Measurements from ENCODE around the gene PRKG1. TPM values are rescaled to one million over a fixed set of nuclear protein-coding genes. Genes with fewer than 3 reads are reported as not detected.
"Not testable (repeated sequence)": the region's sequence is repeated elsewhere in the genome, so short reads cannot be mapped to it uniquely, and the experiment has no call there.

The PRKG1 gene
- total RNA-seq, 1 donor from 2014 or later: 28.2 TPM

DNA sequence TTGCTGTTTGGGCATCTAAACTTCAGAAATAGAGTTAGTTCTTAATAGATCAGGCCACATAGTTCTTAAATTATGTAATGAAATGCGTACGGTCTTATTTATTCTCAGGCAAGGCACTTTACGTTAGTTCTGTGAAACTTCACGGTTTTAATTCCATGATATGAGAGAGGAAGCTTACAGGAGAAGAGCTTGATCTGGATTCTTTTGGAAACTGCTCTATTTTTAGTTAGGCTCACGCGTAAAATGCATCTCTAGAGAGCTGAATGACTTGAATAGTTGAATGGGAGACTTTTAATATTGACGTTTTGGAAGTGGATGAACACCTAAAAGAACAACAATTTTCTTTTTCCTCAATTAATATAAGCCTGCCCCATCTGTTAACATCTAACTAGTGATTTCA lies 71.1 kb downstream of the PRKG1 start:
- intact Hi-C loops (cut with DNase I): no loop called here
- DNase-seq (no peak), ATAC-seq (ENCODE audit: poor library complexity) (peak; percentile 51)

DNA sequence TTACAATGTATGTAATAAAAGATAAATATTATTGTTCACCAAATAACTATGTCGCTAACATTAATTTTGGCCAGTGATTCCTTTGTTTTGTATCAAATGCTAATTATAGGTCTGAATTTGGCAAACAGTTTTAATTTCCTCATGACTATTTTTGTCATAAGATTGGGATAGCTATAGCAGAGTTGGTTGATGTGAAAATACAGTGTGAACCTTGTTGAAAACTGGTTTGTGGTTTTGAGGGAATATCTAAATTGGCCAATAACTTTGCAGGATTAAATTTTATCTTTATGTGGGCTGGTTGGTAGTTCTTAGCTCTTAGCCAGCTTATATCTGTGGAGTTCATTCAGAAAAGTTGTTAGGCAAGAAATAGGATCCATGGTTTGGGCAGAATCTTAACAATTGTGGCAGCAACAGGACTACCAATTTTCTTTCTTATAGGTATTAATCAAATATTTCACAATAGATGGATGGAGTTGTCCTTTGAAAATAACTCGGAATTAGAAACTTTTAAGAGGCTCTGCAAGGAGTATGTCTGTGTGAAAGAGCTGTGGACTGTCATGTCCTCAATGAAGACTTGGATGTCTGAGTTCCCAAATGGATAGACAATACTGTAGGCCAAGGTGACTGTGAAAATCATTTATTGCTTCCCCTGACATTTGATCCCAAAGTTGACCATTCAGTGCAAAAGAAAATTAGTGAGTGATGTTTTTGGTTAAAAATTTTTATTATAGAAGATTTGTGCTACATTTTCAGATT lies 73.5 kb downstream of the PRKG1 start:
- DNase-seq: no peak
- peak; percentile 55 for ATAC-seq (ENCODE audit: poor library complexity)
- intact Hi-C loops (cut with DNase I): no loop called here

DNA sequence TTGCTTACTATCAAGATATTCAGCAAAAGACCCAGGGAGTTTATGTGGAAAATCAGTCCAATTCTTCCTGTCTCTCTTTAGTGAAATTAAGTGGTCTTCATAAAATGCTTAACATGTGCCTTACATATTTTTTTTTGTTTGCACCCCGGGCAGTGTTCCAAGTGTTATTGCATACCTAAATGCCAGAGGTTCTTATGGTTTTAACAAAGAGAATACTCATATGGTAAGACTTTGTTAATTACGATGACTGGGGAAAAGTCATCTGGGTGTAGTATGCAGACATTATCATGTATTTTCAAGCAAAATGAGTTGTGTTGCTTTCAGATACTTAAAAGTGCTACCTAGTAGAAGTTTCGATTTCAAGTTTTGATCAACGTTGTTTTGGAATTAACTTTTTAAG lies 82.6 kb downstream of the PRKG1 start:
- no peak for ATAC-seq (ENCODE audit: poor library complexity)
- DNase-seq: no peak
- intact Hi-C loops (cut with DNase I): no loop called here

DNA sequence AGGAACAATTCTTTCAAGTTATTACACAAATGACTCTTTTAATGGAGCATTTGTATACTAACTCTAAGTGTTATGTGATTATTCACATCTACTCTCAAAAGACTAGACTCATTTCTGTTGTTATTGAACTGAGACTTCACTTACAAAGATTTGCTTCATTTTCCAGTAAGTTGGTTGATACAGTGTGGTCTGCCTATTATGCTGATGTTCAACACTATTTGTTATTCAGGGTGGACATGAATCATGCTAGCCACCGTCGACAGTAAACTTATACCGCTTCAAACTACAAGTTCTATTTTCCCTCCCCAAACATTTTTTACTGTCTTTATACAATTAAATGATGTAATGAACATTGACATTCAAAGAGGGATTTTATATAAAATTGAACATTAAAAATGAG lies 84.5 kb downstream of the PRKG1 start:
- intact Hi-C loops (cut with DNase I): no loop called here
- ATAC-seq (ENCODE audit: poor library complexity): no peak
- DNase-seq: no peak

DNA sequence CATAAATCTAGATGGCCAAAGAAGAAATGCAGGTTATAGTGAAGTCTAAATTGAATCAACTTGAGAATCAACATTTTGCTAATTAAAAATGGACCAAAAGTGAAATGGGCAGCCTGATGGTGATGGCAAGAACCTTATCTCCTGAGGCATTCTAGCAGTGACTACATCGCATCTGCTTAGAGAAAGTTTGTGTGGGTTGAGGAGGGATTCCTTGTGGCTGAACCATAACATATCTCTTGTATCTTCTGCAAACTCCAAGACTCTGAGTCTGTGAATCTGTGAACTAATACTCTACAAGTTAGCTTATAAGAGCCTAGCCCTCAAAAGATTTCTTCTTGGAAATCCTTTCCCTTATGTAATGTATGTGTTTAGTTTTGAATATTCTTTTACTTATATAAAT lies 85.6 kb downstream of the PRKG1 start:
- DNase-seq (no peak), ATAC-seq (ENCODE audit: poor library complexity) (no peak)
- intact Hi-C loops (cut with DNase I): no loop called here

DNA sequence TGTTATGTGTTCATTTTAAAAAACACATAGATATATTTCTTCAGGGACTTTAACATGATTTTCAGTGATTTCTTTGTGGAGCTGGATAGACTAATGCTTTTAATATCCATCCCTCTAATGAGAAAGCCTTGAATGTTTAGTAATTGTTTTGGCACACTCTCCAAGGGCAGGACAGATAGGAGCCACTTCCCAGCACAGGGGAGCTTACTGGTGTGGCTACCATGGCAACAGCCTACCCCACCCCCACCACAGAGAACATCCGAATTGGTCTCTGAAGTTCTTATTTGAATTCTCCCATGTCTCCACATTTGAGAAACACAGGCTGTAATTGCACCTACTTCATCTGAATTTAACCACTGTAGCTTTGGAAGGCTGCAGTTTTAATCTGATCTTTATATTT lies 87.7 kb downstream of the PRKG1 start:
- intact Hi-C loops (cut with DNase I): no loop called here
- DNase-seq (peak; percentile 65), ATAC-seq (ENCODE audit: poor library complexity) (peak; percentile 98)

DNA sequence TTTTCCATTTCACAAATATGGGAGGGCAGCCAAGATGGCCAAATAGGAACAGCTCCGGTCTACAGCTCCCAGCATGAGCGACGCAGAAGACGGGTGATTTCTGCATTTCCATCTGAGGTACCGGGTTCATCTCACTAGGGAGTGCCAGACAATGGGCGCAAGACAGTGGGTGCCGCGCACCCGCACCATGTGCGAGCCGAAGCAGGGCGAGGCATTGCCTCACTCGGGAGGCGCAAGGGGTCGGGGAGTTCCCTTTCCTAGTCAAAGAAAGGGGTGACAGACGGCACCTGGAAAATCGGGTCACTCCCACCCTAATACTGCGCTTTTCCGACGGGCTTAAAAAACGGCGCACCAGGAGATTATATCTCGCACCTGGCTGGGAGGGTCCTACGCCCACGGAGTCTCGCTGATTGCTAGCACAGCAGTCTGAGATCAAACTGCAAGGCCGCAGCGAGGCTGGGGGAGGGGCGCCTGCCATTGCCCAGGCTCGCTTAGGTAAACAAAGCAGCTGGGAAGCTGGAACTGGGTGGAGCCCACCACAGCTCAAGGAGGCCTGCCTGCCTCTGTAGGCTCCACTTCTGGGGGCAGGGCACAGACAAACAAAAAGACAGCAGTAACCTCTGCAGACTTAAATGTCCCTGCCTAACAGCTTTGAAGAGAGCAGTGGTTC lies 89.2 kb downstream of the PRKG1 start:
- DNase-seq: peak; percentile 22
- ATAC-seq (ENCODE audit: poor library complexity); intact Hi-C loops (cut with DNase I): not testable (repeated sequence)

DNA sequence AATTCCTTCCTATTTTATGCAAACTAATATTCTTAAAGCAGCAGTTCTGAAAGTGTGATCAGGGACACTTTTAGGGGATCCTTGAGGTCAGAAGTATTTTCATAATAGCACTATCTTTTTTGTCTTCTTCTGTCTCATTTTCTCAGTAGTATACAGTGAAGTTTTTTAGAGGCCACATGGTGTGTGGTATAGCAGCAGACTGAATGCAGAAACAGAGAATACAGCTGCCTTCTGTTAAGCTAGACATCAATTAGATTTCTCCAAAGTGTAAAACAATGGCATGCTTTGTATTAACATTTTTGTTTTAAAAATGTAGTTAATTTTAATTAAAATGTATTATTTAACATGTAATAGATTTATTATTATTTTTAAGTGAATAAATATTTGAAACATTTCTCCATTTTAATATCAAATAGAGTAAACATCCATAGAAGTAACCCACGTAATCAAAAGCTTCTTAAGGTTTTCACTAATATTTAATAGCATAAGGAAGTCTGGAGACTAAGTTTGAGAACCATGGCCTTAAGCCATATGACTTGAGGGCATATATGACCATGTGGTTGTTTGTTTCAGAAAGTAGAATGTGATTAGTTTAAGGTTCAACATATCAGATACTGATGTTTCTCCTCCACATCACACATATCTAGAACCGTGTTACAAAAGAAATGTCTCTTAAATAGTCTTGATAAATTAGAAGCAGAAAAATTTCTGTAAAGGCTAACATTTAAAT lies 94.0 kb downstream of the PRKG1 start:
- intact Hi-C loops (cut with DNase I): no loop called here
- DNase-seq (no peak), ATAC-seq (ENCODE audit: poor library complexity) (no peak)

DNA sequence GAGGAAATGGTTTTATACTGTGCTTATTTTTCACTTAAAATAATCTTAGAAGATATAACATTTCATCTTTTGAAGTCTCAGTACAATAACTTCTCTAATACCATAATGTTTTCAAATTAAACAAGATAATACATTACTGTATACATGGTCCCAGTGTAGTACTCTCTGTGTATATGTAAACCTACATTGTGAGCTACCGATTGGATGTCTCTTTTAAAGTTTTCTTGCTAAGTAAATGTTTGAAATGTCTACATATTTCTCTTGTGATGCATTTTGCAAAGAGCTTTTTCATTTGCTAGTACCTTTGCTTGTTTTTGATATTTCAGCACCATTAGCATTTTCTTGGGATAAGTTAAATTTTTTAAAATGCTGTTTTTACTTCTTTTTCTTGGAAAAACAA lies 94.8 kb downstream of the PRKG1 start:
- DNase-seq: no peak
- intact Hi-C loops (cut with DNase I): no loop called here
- no peak for ATAC-seq (ENCODE audit: poor library complexity)

DNA sequence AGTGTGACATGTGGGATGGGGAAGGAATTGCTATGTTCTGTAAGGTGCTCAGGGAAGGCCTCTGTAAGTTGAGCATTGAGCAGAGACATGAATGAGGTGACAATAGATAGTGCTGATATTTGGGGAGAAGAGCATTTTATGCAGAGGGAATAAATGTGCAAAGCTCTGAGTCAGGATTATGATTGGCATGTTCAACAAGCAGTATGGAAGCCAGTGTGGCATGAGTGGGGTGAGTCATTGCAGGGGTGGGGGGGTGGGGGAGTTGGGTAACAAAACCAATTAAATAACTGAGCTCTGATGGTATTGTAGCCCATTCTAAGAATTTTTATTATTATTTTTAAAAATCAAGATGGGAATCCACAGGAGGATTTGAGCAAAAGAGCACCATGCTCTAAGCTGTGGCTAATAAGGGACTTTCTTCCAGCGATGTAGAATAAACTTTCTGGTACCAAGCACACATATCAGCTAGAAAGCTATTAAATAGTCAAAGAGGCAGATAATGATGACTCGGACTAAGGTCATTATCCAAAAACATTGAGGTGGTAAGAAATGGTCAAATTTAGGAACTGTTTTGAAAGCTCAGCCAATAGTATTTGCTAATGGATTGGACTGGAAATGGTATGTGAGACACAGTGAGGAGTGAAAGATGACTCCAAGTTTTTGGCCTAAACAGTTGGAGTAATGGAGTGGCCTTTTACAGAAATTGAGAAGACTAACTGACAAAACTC lies 96.4 kb downstream of the PRKG1 start:
- intact Hi-C loops (cut with DNase I): no loop called here
- DNase-seq (no peak), ATAC-seq (ENCODE audit: poor library complexity) (no peak)

DNA sequence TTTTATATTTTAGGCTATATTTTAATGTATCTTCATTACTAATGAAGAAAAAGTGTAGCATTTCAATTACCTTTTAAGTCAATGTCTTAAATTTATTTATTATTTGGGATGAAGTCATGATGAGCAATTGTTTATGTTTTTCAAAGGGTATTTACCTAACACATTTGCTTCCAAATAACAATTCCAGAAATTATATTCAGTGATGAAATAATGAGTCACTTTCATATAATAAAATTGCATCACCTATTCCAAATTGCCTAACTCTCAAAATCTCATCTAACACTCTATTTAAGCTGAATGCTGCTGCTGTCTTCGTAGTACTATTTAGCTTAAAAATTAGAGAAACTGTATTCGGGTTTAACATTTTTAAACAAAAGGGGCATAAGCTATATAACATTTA lies 97.7 kb downstream of the PRKG1 start:
- no peak for DNase-seq
- ATAC-seq (ENCODE audit: poor library complexity): peak; percentile 56
- intact Hi-C loops (cut with DNase I): no loop called here

DNA sequence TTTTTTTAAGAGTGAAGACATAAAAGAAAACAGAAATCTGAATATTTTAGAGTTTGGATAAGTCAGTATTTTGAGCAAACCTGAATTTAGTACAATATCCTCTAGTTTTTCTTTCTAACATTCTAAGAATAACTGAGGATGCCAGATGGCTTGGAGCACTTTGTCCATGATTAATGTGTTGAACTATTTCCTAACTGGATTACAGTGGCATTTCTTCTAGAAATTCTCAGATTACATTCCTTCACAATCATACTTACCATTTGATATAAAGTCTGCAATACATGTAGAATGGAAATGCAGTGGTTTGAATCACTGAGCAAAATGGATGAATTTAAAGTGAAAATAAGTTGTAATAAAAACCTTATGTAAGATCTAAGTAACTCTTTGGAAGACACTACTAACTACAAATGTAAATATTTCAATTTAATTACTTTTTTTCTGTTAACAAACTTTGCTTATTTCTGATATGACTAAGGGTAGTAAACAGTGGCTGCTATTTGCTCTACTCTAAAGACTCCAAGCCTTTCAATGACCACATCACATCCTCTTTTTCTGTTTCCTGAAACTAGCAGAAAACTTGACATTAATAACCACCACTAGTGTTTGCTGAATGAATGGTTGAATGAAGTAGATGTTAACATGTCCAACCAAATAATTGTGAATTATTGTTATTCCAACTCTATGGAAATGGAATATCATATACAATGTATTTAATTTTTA lies 102.8 kb downstream of the PRKG1 start:
- intact Hi-C loops (cut with DNase I): no loop called here
- no peak for DNase-seq

DNA sequence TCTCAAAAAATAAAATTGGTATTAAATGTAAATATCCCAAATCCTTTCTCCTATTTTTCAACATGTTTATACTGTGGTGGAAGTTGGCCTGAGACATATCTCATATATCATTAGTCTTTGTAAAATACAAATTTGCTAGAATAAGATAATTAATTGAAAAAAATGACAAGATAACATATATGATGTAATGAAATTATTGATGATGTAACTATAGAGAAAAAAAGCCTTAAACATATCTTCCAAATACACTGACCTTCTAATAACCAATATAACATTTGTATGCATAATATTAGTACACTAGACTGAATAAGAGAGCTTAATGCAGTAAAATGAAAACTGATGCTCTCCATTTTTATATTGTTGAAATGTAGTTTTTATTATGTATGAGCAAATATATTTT lies 104.3 kb downstream of the PRKG1 start:
- DNase-seq (no peak), ATAC-seq (ENCODE audit: poor library complexity) (no peak)
- intact Hi-C loops (cut with DNase I): no loop called here

More for the DNA sequence above, 102.8 kb downstream of the PRKG1 start:
- no peak for ATAC-seq (ENCODE audit: poor library complexity)

DNA sequence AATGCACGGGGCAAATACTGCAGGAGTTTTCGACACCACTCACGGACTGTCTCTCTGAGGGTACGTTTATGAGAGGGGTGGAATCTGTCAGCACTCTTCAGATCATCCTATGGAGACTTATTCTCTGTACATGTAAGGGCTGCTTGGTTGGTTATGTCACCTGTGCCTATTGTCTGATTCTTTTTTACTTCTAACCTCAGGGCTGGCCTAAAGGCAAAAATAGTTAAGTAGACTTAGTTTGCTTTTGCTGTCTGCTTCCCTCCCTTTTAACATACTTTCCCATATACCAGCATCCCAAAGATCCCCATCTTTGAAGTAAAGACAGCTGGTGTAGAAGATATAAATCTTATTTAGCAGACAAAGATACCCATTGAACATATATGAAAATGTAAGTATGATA lies 105.9 kb downstream of the PRKG1 start:
- intact Hi-C loops (cut with DNase I): no loop called here
- ATAC-seq (ENCODE audit: poor library complexity) (no peak), DNase-seq (no peak)

DNA sequence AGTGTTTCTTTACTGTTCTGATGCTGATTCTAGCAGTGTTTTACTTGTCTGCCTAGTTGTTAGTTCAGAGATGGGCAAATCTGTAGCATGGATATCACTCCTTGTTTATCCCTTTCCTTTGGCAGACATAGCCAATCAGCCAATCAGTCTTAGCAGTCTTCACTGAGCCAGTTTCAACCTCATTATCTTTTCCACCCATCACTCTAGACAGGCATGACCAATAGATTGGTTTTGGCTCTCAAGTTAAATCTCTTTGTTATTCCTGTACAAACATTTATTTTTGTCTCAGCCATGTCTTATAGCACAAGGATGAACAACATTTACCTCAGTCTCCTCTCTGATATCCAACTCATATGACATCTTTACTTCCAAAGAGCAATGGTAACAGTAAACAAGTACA lies 109.5 kb downstream of the PRKG1 start:
- DNase-seq: no peak
- intact Hi-C loops (cut with DNase I): no loop called here
- no peak for ATAC-seq (ENCODE audit: poor library complexity)

DNA sequence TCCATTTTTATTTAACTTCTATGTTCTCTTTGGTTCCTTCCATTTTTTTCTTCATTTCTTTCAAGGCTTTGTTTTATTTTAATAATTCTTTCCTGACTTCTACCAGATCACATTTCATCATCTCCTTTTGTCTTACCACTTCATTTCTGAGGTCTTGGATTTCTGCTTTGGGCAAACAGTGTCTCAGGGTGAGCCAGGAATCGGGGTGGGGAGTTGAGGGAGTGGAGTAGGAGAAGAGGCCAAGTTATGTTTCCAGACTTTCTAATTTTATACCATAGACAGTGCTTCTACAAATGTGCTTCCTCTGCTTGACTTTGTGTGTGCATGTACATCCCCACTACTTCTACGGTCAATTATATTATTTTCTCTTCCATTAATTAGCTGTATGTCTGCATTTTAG lies 112.1 kb downstream of the PRKG1 start:
- intact Hi-C loops (cut with DNase I): no loop called here
- no peak for ATAC-seq (ENCODE audit: poor library complexity)

DNA sequence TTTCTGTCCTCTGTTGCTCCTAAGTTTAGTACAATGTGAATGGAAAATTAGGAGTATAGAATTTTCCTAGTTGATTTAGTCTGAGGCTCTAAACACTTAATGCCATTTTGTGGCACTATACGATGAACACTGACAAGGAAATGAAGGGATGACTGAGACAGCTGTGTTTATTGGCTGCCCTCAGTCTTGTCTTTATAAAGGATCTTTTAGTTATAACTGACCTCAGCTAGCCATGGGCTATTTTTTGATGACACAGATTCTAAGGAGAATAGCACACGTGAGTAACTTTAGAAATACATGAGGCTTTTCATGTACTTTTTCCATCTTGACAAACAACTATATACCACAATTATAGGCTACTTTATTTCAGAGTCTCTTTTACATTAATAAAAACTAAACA lies 113.7 kb downstream of the PRKG1 start:
- ATAC-seq (ENCODE audit: poor library complexity) (no peak), DNase-seq (no peak)
- intact Hi-C loops (cut with DNase I): no loop called here

More for the DNA sequence above, 112.1 kb downstream of the PRKG1 start:
- DNase-seq: no peak

DNA sequence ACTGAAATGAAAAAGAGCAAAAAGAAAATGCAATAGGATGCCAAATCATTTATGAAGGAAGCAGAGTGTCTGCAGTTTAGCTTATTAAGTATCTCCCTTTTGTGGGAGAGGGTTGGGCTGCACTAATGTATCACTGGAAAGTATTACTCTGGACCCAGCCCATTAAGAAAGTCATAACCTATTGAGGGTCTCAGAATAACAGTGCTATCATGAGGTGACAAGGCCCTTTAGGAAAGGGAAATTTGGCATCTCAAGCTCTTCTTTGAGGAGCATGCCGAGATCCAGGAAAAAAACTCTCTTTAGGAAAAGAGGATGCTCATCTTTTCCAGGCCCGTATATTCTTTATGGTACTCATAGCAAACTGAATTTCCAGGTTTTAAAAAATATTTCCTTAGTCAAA lies 114.6 kb downstream of the PRKG1 start:
- intact Hi-C loops (cut with DNase I): no loop called here
- ATAC-seq (ENCODE audit: poor library complexity) (no peak), DNase-seq (no peak)

Data from Right ventricle myocardium superior (tissue), 1 donor.